Muscle of leg (tissue), 11 donors: ENCODE results near the gene CARD16. TPM values are rescaled to one million over a fixed set of nuclear protein-coding genes. Genes with fewer than 3 reads are reported as not detected.

Experiments
- DNase-seq: peaks from one replicate; pipeline ENCODE4 v3.0.0; 2013
- H3K27ac ChIP-seq: one replicate; pipeline ENCODE4 v1.5.1; 2013; ENCODE audit warnings: mild to moderate bottlenecking, low read length, control low read depth
- H3K27me3 ChIP-seq: one replicate; pipeline ENCODE4 v1.6.1; 2013; ENCODE audit warnings: low read length; ENCODE audit not compliant: control insufficient read depth, insufficient read depth
- H3K36me3 ChIP-seq: one replicate; pipeline ENCODE4 v1.6.1; 2013; ENCODE audit warnings: low read length; ENCODE audit not compliant: control insufficient read depth, insufficient read depth
- H3K4me1 ChIP-seq: one replicate; pipeline ENCODE4 v1.6.1; 2013; ENCODE audit warnings: low read length; ENCODE audit not compliant: control insufficient read depth, insufficient read depth
- H3K4me3 ChIP-seq: one replicate; pipeline ENCODE4 v1.5.1; 2013; ENCODE audit warnings: low read length, control low read depth
- H3K9me3 ChIP-seq: replicated peaks from 2 replicates; pipeline ENCODE4 v1.6.1; 2013; ENCODE audit warnings: low read depth, low read length; ENCODE audit not compliant: control insufficient read depth
- WGBS: methylation state at CpG from one replicate; pipeline ENCODE4 v1.1.5; 2013; ENCODE audit warnings: missing lambda C conversion rate; ENCODE audit not compliant: insufficient coverage; 5-methylcytosine and 5-hydroxymethylcytosine counted together
- polyA plus RNA-seq, 8 donors: library from polyadenylated mRNA; unstranded; fragments of 120-200 nt; gene quantifications; one replicate each; pipeline versions ENCODE4 v1.2.1 to v1.2.3, GENCODE V29; 2013; ENCODE audit warnings: inconsistent platforms in 1 of 8, low replicate concordance in 1 of 8; ENCODE audit not compliant: insufficient read length in 8 of 8, insufficient read depth in 1 of 8
- total RNA-seq: library from RNA; stranded (reverse); fragments of 120-200 nt; gene quantifications from one replicate; pipeline ENCODE4 v1.2.4, GENCODE V29; 2013

Gene CARD16
- total and polyA plus RNA-seq, 9 donors, result 8.3 to 13.4 (median 12.3) TPM

DNA sequence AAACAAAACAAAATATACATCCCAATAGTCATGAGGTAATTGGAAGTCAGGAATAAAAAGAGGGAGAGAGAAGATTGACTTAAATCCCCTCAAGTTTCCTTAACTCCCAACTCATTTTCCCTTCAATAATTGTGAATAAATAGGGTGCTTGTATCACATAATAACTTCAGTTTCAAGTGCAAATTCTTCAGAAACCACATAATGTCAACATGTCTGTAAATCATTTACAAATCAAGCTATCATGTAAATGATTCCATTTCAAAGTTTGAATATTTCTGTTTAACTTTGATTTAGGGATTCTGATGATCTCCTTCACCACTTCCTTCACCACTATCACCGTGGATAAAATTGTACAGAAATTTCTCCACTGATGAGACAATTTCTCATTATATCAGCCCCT is 45.4 kb downstream of the CARD16 start:
- no CpG with 5 or more reads among the region's 1 CpG for WGBS
- no peaks in the 10 kb centered on the region for H3K27me3 ChIP-seq
- no peaks in the 10 kb centered on the region for H3K36me3 ChIP-seq
- no peak overlapping the region for H3K4me3 ChIP-seq
- no peaks in the 10 kb centered on the region for H3K9me3 ChIP-seq
- no peaks in the 10 kb centered on the region for H3K4me1 ChIP-seq
- DNase-seq, result no peak
- no peak overlapping the region for H3K27ac ChIP-seq

DNA sequence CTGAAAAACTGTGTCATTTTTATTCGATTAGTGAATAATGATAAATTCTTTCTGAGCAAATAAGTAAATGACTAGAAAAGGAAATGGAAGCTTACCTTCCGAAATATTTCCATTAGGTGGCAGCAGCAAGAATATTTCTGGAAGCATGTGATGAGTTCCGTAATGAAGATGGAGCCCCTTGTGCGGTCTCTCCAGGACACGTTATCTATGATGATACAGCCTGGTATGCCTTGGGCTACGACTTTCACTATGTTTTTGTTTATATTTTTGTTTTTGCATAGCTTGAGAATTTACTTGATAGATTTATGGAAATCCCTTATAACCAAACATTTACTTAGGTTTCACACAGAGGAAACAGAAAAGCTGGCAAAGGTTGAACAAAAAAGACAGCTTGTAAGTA is 47.8 kb downstream of the CARD16 start:
- H3K4me3 ChIP-seq, result no peak overlapping the region

DNA sequence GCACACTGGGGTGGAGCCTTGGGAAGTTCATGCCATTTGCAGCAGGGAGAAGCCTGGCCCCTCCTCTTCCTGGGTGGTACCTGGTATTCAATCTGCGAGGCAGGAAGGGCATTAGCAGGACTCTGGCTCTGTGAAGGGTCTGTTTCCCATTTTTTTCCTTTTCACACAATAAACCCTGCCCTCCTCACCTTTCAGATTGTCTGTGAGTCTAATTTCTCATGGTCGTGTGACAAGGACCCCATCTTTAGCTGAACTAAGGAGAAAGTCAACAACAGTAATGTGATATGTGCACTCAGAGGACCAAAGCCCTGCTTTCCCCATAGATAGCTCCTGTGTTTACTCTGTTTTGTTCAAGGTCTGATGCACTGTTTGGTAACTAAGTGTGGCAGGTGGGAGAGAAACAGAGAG is 50.1 kb downstream of the CARD16 start:
- WGBS, result no CpG with 5 or more reads among the region's 2 CpGs
- Histone ChIP-seq H3K27ac (no peak overlapping the region), H3K36me3 (no peaks in the 10 kb centered on the region), H3K27me3 (no peaks in the 10 kb centered on the region), H3K4me1 (no peaks in the 10 kb centered on the region), H3K4me3 (no peak overlapping the region), H3K9me3 (no peaks in the 10 kb centered on the region)
- no peak for DNase-seq

More for the DNA sequence above, 47.8 kb downstream of the CARD16 start:
- Histone ChIP-seq H3K27ac (no peak overlapping the region), H3K27me3 (no peaks in the 10 kb centered on the region), H3K4me1 (no peaks in the 10 kb centered on the region), H3K36me3 (no peaks in the 10 kb centered on the region), H3K9me3 (no peaks in the 10 kb centered on the region)
- 94% methylated on average over 2 of the region's 6 CpGs for WGBS
- DNase-seq, result no peak

DNA sequence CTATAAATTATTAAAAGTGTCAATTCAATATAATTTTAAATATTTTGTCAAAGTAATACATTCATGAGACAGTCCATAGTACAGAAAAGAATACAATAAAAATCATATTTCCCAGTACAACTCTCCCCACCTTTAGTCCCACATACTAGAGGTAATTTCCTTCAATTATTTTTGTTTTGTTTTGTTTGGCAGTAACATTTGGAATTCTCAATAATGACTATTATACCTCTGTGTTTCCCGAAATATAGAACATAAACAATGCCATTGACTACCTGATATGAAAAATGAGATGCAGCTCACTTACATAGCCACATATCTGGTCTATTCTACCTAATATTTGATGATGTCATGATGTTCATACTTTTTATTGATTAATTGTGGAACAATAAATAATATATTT is 52.4 kb downstream of the CARD16 start:
- Histone ChIP-seq H3K4me1 (no peaks in the 10 kb centered on the region), H3K36me3 (no peaks in the 10 kb centered on the region), H3K4me3 (no peak overlapping the region), H3K9me3 (no peaks in the 10 kb centered on the region), H3K27me3 (no peaks in the 10 kb centered on the region), H3K27ac (no peak overlapping the region)
- WGBS, result no CpG with 5 or more reads among the region's 1 CpG
- no peak for DNase-seq

DNA sequence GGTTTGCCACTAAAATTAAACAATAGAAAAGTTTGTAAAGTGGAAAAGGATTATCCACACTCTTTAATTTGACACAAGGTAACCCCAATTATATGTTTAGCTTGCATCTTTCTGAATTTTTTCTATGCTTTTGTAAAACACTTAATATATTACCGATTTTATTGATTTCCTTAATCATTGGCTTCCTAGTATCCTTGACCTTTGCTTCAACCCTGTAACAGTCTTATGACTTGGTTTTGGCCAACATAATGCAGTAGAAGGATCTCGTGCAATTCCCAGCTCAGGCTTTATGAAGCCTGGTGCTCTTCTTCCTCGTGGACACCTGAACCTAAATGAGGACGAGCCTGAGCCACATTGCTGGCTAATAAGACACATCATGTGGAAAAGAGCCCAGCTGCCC is 53.1 kb downstream of the CARD16 start:
- no peak for DNase-seq
- Histone ChIP-seq H3K4me3 (no peak overlapping the region), H3K9me3 (no peaks in the 10 kb centered on the region), H3K27ac (no peak overlapping the region), H3K4me1 (no peaks in the 10 kb centered on the region), H3K27me3 (no peaks in the 10 kb centered on the region), H3K36me3 (no peaks in the 10 kb centered on the region)
- 79% methylated on average over 4 of the region's 4 CpGs for WGBS

Other genes starting within 250 kb of the CARD16 start
- gene CASP12, start 146.9 kb downstream of the CARD16 start, total RNA-seq, result 0.22 TPM
- gene CASP12, start 146.9 kb downstream of the CARD16 start, polyA plus RNA-seq, result under 1 TPM in 4 of 8 donors, not detected in 4; 0.16 to 0.36 (median 0.31) TPM
- gene CASP4, start 76.8 kb downstream of the CARD16 start, total RNA-seq, result 47.6 TPM
- gene CASP4, start 76.8 kb downstream of the CARD16 start, polyA plus RNA-seq, result 10 to 100 TPM; 21.3 to 34.9 (median 25.7) TPM
- 0.09 TPM for gene CASP5, start 22.2 kb downstream of the CARD16 start, total RNA-seq
- under 1 TPM in 2 of 8 donors, not detected in 6; 0.23 to 0.88 TPM for gene CASP5, start 22.2 kb downstream of the CARD16 start, polyA plus RNA-seq
- gene CASP1, start 10.2 kb downstream of the CARD16 start, total RNA-seq, result 7.0 TPM
- 10 to 100 TPM in 3 of 8 donors, 1 to 10 TPM in 5; 6.3 to 19.6 (median 9.9) TPM for gene CASP1, start 10.2 kb downstream of the CARD16 start, polyA plus RNA-seq
- gene CARD18, start 94.4 kb upstream of the CARD16 start, total RNA-seq, result 0.13 TPM
- gene CARD18, start 94.4 kb upstream of the CARD16 start, polyA plus RNA-seq, result under 1 TPM in 1 of 8 donors, not detected in 7; 0.43 TPM